GM12874 (cell line): ENCODE data around the gene SLC26A11.

Source experiments
- CTCF ChIP-seq: IDR thresholded peaks from 2 replicates; pipeline ENCODE4 v1.5.1; 2011; ENCODE audit warnings: low read depth, mild to moderate bottlenecking, control low read depth, low read length, moderate library complexity; ENCODE audit not compliant: insufficient read depth

SLC26A11 gene

GRCh38 chr17:80187515-80187941 lies 32.7 kb upstream of the SLC26A11 start:
- TF ChIP-seq CTCF: no peak

- TF ChIP-seq CTCF: no peak
Measured at GRCh38 chr17:80189611-80190010, 30.6 kb upstream of the SLC26A11 start.

GRCh38 chr17:80190716-80191115 lies 29.5 kb upstream of the SLC26A11 start:
- TF ChIP-seq CTCF: no peak

- TF ChIP-seq CTCF: no peak
Measured at GRCh38 chr17:80191192-80191591, 29.0 kb upstream of the SLC26A11 start.

GRCh38 chr17:80191865-80192661 lies 28.2 kb upstream of the SLC26A11 start:
- TF ChIP-seq CTCF: no peak

GRCh38 chr17:80195141-80195540 lies 25.1 kb upstream of the SLC26A11 start:
- no peak for TF ChIP-seq CTCF

- peak; percentile 89 for TF ChIP-seq CTCF
Measured at GRCh38 chr17:80195671-80196529, 24.3 kb upstream of the SLC26A11 start.
